AG04449 (cell line): ENCODE data around the gene HSPBP1.
"Not testable (repeated sequence)": the region's sequence is repeated elsewhere in the genome, so short reads cannot be mapped to it uniquely, and the experiment has no call there.

Source experiments
- CTCF ChIA-PET: fragments of 350-600 bp; formaldehyde crosslinking; extraction: SDS; loops from one replicate; lab custom pipeline; 2021; ENCODE audit warnings: antibody characterized with exemption; lab: Yijun Ruan, JAX
- POLR2A ChIA-PET: fragments of 400-600, 350-600 bp; formaldehyde crosslinking; extraction: SDS; loops from one replicate; lab custom pipeline; 2020; ENCODE audit warnings: antibody characterized with exemption, inconsistent platforms; lab: Yijun Ruan, JAX
- DNase-seq: peaks from one replicate; pipeline ENCODE4 v3.0.0-alpha.2; 2010; ENCODE audit warnings: low read depth, low spot score
- H3K4me3 ChIP-seq: 2 replicates; pipeline ENCODE4 v1.5.1; 2011; ENCODE audit warnings: low read depth, mild to moderate bottlenecking, control low read depth, low read length
- TF ChIP-seq, protein P1 (sequence below): IDR thresholded peaks from one replicate; pipeline ENCODE4 v1.5.1; 2011; ENCODE audit warnings: mild to moderate bottlenecking, moderate library complexity, low read length, control low read depth, inconsistent platforms; ENCODE audit not compliant: insufficient read depth; ENCODE audit errors: missing control alignments

HSPBP1 gene

GRCh38 chr19:55228015-55228391, 51.9 kb downstream of the HSPBP1 start:
- ChIA-PET CTCF (interaction anchor here (0.9 kb wide), 1 partner anchor 11 kb away, joined by 3 read pairs; no protein-coding TSS in a partner anchor), POLR2A (interaction anchor here (1.2 kb wide), 1 partner anchor 9 kb away, joined by 3 read pairs; no protein-coding TSS in a partner anchor)
- TF ChIP-seq, protein P1, sequence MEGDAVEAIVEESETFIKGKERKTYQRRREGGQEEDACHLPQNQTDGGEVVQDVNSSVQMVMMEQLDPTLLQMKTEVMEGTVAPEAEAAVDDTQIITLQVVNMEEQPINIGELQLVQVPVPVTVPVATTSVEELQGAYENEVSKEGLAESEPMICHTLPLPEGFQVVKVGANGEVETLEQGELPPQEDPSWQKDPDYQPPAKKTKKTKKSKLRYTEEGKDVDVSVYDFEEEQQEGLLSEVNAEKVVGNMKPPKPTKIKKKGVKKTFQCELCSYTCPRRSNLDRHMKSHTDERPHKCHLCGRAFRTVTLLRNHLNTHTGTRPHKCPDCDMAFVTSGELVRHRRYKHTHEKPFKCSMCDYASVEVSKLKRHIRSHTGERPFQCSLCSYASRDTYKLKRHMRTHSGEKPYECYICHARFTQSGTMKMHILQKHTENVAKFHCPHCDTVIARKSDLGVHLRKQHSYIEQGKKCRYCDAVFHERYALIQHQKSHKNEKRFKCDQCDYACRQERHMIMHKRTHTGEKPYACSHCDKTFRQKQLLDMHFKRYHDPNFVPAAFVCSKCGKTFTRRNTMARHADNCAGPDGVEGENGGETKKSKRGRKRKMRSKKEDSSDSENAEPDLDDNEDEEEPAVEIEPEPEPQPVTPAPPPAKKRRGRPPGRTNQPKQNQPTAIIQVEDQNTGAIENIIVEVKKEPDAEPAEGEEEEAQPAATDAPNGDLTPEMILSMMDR, result no peak
- H3K4me3 ChIP-seq, result no peak overlapping the region
- no peak for DNase-seq

DNA sequence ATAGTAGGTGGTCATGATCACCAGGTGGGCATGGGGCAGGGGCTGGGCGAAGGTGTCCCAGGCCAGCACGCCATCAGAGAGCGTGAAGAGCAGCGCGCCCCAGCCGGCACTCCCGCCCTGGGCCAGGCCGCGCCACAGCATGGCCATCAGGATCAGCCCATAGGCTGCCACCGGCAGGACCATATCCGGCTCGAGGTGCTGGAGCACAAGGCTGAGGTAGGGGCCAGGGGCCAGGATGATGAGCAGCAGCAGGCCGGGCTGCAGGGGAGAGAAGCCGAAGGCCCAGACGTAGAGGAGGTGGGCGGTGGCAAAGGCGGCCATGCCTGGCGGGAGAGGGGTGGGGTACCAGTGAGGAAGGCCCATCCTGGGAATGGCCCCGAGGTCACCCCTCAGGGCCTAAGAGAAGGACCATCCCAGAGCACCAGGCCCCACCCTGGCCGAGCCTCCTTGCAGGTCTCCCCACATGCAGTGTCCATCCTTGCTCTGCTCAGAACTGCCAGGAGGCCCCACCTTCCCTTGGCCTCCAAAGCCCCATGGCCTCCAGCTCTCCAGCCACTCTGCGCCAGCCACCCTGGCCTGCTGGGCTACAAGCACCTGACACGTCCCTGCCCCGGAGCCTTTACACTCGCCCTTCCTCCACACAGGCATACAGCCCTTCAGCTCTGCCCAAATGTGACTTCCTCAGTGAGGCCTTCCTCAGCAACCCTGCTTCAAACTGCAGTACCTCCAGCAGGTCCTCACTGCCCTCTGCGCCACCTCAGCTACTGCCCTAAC, 52.5 kb downstream of the HSPBP1 start:
- DNase-seq, result no peak
- no peak overlapping the region for H3K4me3 ChIP-seq
- ChIA-PET CTCF (interaction anchor here (0.9 kb wide), 1 partner anchor 11 kb away, joined by 3 read pairs; no protein-coding TSS in a partner anchor), POLR2A (interaction anchor here (1.2 kb wide), 1 partner anchor 10 kb away, joined by 3 read pairs; no protein-coding TSS in a partner anchor)
- TF ChIP-seq, protein P1, result no peak

GRCh38 chr19:55226788-55227187, 53.1 kb downstream of the HSPBP1 start:
- TF ChIP-seq, protein P1, result no peak
- H3K4me3 ChIP-seq, result no peak overlapping the region
- DNase-seq, result no peak
- CTCF ChIA-PET, result no interaction called here
- POLR2A ChIA-PET, result no interaction called here

- ChIA-PET POLR2A (interaction anchor here (0.7 kb wide), 1 partner anchor 112 kb away, joined by 3 read pairs; no protein-coding TSS in a partner anchor), CTCF (no interaction called here)
- TF ChIP-seq, protein P1, result no peak
- DNase-seq, result no peak
- no peak overlapping the region for H3K4me3 ChIP-seq
Measured at GRCh38 chr19:55226273-55226672, 53.6 kb downstream of the HSPBP1 start.

GRCh38 chr19:55225415-55225958, 54.4 kb downstream of the HSPBP1 start:
- CTCF ChIA-PET, result interaction anchor here (0.6 kb wide), 1 partner anchor 68 kb away, joined by 3 read pairs; the partner anchor contains the start of gene TNNI3
- DNase-seq, result no peak
- POLR2A ChIA-PET, result interaction anchor here (0.7 kb wide), 1 partner anchor 113 kb away, joined by 3 read pairs; no protein-coding TSS in a partner anchor
- TF ChIP-seq, protein P1, result no peak
- no peak overlapping the region for H3K4me3 ChIP-seq

DNA sequence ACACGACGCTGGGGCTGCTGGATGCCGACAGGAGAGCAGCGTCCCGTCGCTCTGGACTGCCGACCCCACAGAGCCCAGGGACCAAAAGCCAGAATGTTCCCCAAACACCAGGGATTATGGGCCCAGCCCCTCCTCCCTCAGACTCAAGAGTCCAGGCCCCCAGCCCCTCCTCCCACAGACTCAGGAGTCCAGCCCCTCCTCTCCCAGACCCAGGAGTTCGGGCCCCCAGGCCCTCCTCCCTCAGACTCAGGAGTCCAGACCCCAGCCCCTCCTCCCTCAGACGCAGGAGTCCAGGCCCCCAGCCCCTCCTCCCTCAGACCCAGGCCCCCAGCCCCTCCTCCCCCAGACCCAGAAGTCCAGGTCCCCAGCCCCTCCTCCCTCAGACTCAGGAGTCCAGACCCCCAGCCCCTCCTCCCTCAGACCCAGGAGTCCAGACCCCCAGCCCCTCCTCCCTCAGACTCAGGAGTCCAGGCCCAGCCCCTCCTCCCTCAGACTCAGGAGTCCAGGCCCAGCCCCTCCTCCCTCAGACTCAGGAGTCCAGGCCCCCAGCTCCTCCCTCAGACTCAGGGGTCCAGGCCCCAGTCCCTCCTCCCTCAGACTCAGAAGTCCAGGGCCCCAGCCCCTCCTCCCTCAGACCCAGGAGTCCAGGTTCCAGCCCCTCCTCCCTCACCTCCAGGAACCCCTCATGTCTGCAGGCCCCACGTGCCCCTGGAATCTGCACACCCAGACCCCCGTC, 55.1 kb downstream of the HSPBP1 start:
- POLR2A ChIA-PET, DNase-seq, H3K4me3 ChIP-seq: not testable (repeated sequence)
- CTCF ChIA-PET, result interaction anchor here (0.6 kb wide), 1 partner anchor 67 kb away, joined by 3 read pairs; the partner anchor contains the start of gene TNNI3
